ENCODE results near the gene GPR156. TPM values are rescaled to one million over a fixed set of nuclear protein-coding genes. Genes with fewer than 3 reads are reported as not detected.

Gene GPR156
- total and polyA plus RNA-seq, 7 donors, result 0.07 to 1.7 (median 1.1) TPM; not detected in 2

GRCh38 chr3:120182613-120183511 is 102.2 kb downstream of the GPR156 start:
- TF ChIP-seq POLR2AphosphoS5 (IDR thresholded peaks at IDR 0.05) (no peak), CTCF (IDR thresholded peaks at IDR 0.05) (peak in 2 of 4 experiments; percentile 9 to 16)
- DNase-seq, result no peak
- no peaks in the 10 kb centered on the region for H3K36me3 ChIP-seq
- no peak overlapping the region for H3K27ac ChIP-seq
- no peaks in the 10 kb centered on the region for H3K9me3 ChIP-seq
- H3K4me1 ChIP-seq, result peaks cover 0 to 12% (median 6%) of the 10 kb centered on the region in 4 donors
- H3K27me3 ChIP-seq, result no peaks in the 10 kb centered on the region
- WGBS, 2 donors, result 82 to 87% methylated on average over 7 of the region's 7 CpGs
- intact Hi-C loops (cut with DNase I), result no loop called here
- H3K4me3 ChIP-seq, result no peak overlapping the region

GRCh38 chr3:120181632-120182031 is 103.4 kb downstream of the GPR156 start:
- Histone ChIP-seq H3K27me3 (no peaks in the 10 kb centered on the region), H3K27ac (no peak overlapping the region), H3K36me3 (no peaks in the 10 kb centered on the region), H3K9me3 (no peaks in the 10 kb centered on the region), H3K4me3 (no peak overlapping the region), H3K4me1 (peaks cover 0 to 22% (median 14%) of the 10 kb centered on the region in 4 donors)
- no peak for DNase-seq
- intact Hi-C loops (cut with DNase I), result no loop called here
- no peak for TF ChIP-seq POLR2AphosphoS5 (IDR thresholded peaks at IDR 0.05)
- TF ChIP-seq EP300 (IDR thresholded peaks at IDR 0.05), result no peak
- no peak for TF ChIP-seq POLR2A (IDR thresholded peaks at IDR 0.05)
- no peak for TF ChIP-seq CTCF (IDR thresholded peaks at IDR 0.05)
- 88 to 93% methylated on average over 1 of the region's 1 CpG for WGBS, 2 donors

- 91 to 93% methylated on average over 3 of the region's 3 CpGs for WGBS, 2 donors
- Histone ChIP-seq H3K4me1 (peaks cover 0 to 24% (median 15%) of the 10 kb centered on the region in 4 donors), H3K4me3 (no peak overlapping the region), H3K36me3 (no peaks in the 10 kb centered on the region), H3K27ac (no peak overlapping the region), H3K27me3 (no peaks in the 10 kb centered on the region), H3K9me3 (no peaks in the 10 kb centered on the region)
- intact Hi-C loops (cut with DNase I), result no loop called here
- no peak for DNase-seq
- TF ChIP-seq CTCF (IDR thresholded peaks at IDR 0.05), result no peak
- no peak for TF ChIP-seq POLR2A (IDR thresholded peaks at IDR 0.05)
- TF ChIP-seq EP300 (IDR thresholded peaks at IDR 0.05), result no peak
- TF ChIP-seq POLR2AphosphoS5 (IDR thresholded peaks at IDR 0.05), result no peak
Measured at GRCh38 chr3:120180731-120181412, 104.2 kb downstream of the GPR156 start.

GRCh38 chr3:120177707-120178306 is 107.2 kb downstream of the GPR156 start:
- TF ChIP-seq EP300 (IDR thresholded peaks at IDR 0.05) (no peak), POLR2A (IDR thresholded peaks at IDR 0.05) (no peak), POLR2AphosphoS5 (IDR thresholded peaks at IDR 0.05) (no peak)
- Histone ChIP-seq H3K27ac (peak overlapping the region; percentile 17 to 75 (median 65)), H3K9me3 (no peaks in the 10 kb centered on the region), H3K4me1 (peaks cover 0 to 24% (median 15%) of the 10 kb centered on the region in 4 donors), H3K27me3 (no peaks in the 10 kb centered on the region), H3K36me3 (no peaks in the 10 kb centered on the region), H3K4me3 (no peak overlapping the region)
- intact Hi-C loops (cut with DNase I), result loop anchor here (5.0 kb wide), 1 partner anchor 81 kb away; no protein-coding TSS in a partner anchor
- 76 to 88% methylated on average over 2 of the region's 2 CpGs for WGBS, 2 donors
- DNase-seq, result no peak

- no peaks in the 10 kb centered on the region for H3K9me3 ChIP-seq
- no peak overlapping the region for H3K4me3 ChIP-seq
- no peaks in the 10 kb centered on the region for H3K27me3 ChIP-seq
- 65 to 72% methylated on average over 6 of the region's 6 CpGs for WGBS, 2 donors
- no peaks in the 10 kb centered on the region for H3K36me3 ChIP-seq
- peak overlapping the region; percentile 17 to 75 (median 65) for H3K27ac ChIP-seq
- no peak for DNase-seq
- peaks cover 0 to 25% (median 18%) of the 10 kb centered on the region in 4 donors for H3K4me1 ChIP-seq
- intact Hi-C loops (cut with DNase I), result loop anchor here (5.0 kb wide), 1 partner anchor 80 kb away; no protein-coding TSS in a partner anchor
- TF ChIP-seq EP300 (IDR thresholded peaks at IDR 0.05) (no peak), POLR2AphosphoS5 (IDR thresholded peaks at IDR 0.05) (peak in 3 of 4 donors; percentile 24 to 42 (median 29)), POLR2A (IDR thresholded peaks at IDR 0.05) (no peak)
Measured at GRCh38 chr3:120177151-120177550, 107.9 kb downstream of the GPR156 start.
